IMR-90 (cell line): Measurements from ENCODE around the gene SLC43A2. TPM values are rescaled to one million over a fixed set of nuclear protein-coding genes. Genes with fewer than 3 reads are reported as not detected.

Experiments
- ATAC-seq: fragments of 200-7000 bp; cut with Tn5 transposase; 2 replicates; pipeline ENCODE4 v1.9.1; 2020; ENCODE audit warnings: low read depth, mild to moderate bottlenecking, moderate library complexity
- BruUV-seq: library from RNA; stranded (reverse); fragments of 400-500 nt; replicated peaks from 2 replicates; lab custom pipeline; 2021; lab: Mats Ljungman, UMichigan
- CTCF ChIA-PET: fragments of 300-600 bp; formaldehyde crosslinking; extraction: SDS; loops from one replicate; lab custom pipeline; 2021; ENCODE audit warnings: antibody characterized with exemption; lab: Yijun Ruan, JAX
- POLR2A ChIA-PET: fragments of 300-600 bp; sonication (Branson Sonifier 250); formaldehyde crosslinking; loops from one replicate; lab custom pipeline; 2022; ENCODE audit warnings: antibody characterized with exemption; ENCODE audit not compliant: unreplicated experiment; lab: Charles Lee
- DNase-seq: peaks from one replicate; pipeline ENCODE4 v3.0.0; 2013
- H2AFZ ChIP-seq: replicated peaks from 2 replicates; pipeline ENCODE3; 2013; ENCODE audit warnings: low read length, mild to moderate bottlenecking; ENCODE audit not compliant: poor library complexity
- H2AK5ac ChIP-seq: 2 replicates; pipeline ENCODE4 v1.6.1; 2013; ENCODE audit warnings: low read depth, low read length, inconsistent platforms
- H2AK9ac ChIP-seq: replicated peaks from 2 replicates; pipeline ENCODE3; 2013; ENCODE audit warnings: mild to moderate bottlenecking, low read depth, low read length, moderate library complexity; ENCODE audit not compliant: poor library complexity
- H2BK120ac ChIP-seq: 2 replicates; pipeline ENCODE4 v1.6.1; 2013; ENCODE audit warnings: low read depth, low read length, inconsistent platforms
- H2BK15ac ChIP-seq: 3 replicates; pipeline ENCODE4 v1.6.1; 2013; ENCODE audit warnings: low read depth, low read length, inconsistent platforms
- H2BK20ac ChIP-seq: 2 replicates; pipeline ENCODE4 v1.6.1; 2013; ENCODE audit warnings: low read depth, mild to moderate bottlenecking, inconsistent platforms, low read length, moderate library complexity
- H2BK5ac ChIP-seq: 2 replicates; pipeline ENCODE4 v1.6.1; 2013; ENCODE audit warnings: mild to moderate bottlenecking, low read depth, low read length, inconsistent platforms; ENCODE audit not compliant: poor library complexity, severe bottlenecking
- H3K14ac ChIP-seq: replicated peaks from 2 replicates; pipeline ENCODE4 v1.6.1; 2013; ENCODE audit warnings: low read depth, low read length, inconsistent platforms
- H3K18ac ChIP-seq: 2 replicates; pipeline ENCODE4 v1.6.1; 2013; ENCODE audit warnings: low read depth, low read length, control low read depth
- H3K23ac ChIP-seq: 2 replicates; pipeline ENCODE4 v1.6.1; 2013; ENCODE audit warnings: low read depth, low read length, inconsistent platforms
- H3K27ac ChIP-seq: 2 replicates; pipeline ENCODE4 v1.5.1; 2013; ENCODE audit warnings: mild to moderate bottlenecking, control low read depth, low read length; ENCODE audit not compliant: insufficient read depth
- H3K27me3 ChIP-seq: 2 replicates; pipeline ENCODE4 v1.6.1; 2013; ENCODE audit warnings: low read length; ENCODE audit not compliant: control insufficient read depth, insufficient read depth
- H3K36me3 ChIP-seq: 2 replicates; pipeline ENCODE4 v1.6.1; 2013; ENCODE audit warnings: low read length, mixed read lengths; ENCODE audit not compliant: control insufficient read depth, insufficient read depth
- H3K4ac ChIP-seq: 2 replicates; pipeline ENCODE4 v1.6.1; 2013; ENCODE audit warnings: low read depth, low read length, inconsistent platforms
- H3K4me1 ChIP-seq: 2 replicates; pipeline ENCODE4 v1.6.1; 2013; ENCODE audit warnings: low read length, mixed read lengths; ENCODE audit not compliant: control insufficient read depth, insufficient read depth
- H3K4me2 ChIP-seq: 2 replicates; pipeline ENCODE4 v1.6.1; 2013; ENCODE audit warnings: low read depth, mild to moderate bottlenecking, control low read depth, low read length, moderate library complexity
- H3K4me3 ChIP-seq: 2 replicates; pipeline ENCODE4 v1.5.1; 2013; ENCODE audit warnings: low read depth, mild to moderate bottlenecking, control low read depth, low read length, moderate library complexity; ENCODE audit not compliant: insufficient read depth
- H3K56ac ChIP-seq: 2 replicates; pipeline ENCODE4 v1.6.1; 2013; ENCODE audit warnings: low read length, inconsistent platforms; ENCODE audit not compliant: insufficient read depth; ENCODE audit errors: extremely low read depth
- H3K79me1 ChIP-seq, 2 experiments: 2 replicates each; pipeline ENCODE4 v1.6.1; 2013; ENCODE audit warnings: low read length in 2 of 2, inconsistent platforms in 1 of 2, low read depth in 1 of 2
- H3K9ac ChIP-seq: 2 replicates; pipeline ENCODE4 v1.6.1; 2013; ENCODE audit warnings: low read depth, low read length, control low read depth
- H3K9me1 ChIP-seq: 2 replicates; pipeline ENCODE4 v1.6.1; 2013; ENCODE audit warnings: low read length, inconsistent platforms; ENCODE audit not compliant: insufficient read depth
- H3K9me3 ChIP-seq: 2 replicates; pipeline ENCODE4 v1.6.1; 2013; ENCODE audit warnings: low read length; ENCODE audit not compliant: control insufficient read depth, insufficient read depth
- H4K20me1 ChIP-seq: 2 replicates; pipeline ENCODE4 v1.6.1; 2013; ENCODE audit warnings: low read length, inconsistent platforms; ENCODE audit not compliant: insufficient read depth
- H4K5ac ChIP-seq: 2 replicates; pipeline ENCODE4 v1.6.1; 2013; ENCODE audit warnings: mild to moderate bottlenecking, low read depth, low read length, control low read depth
- H4K8ac ChIP-seq, 2 experiments: 2 replicates each; pipeline ENCODE4 v1.6.1; 2013; ENCODE audit warnings: low read depth in 2 of 2, low read length in 2 of 2, control low read depth in 1 of 2, inconsistent platforms in 1 of 2
- H4K91ac ChIP-seq: 2 replicates; pipeline ENCODE4 v1.6.1; 2013; ENCODE audit warnings: low read depth, low read length, inconsistent platforms; ENCODE audit not compliant: insufficient read depth
- CEBPB ChIP-seq: IDR thresholded peaks from 2 replicates; pipeline ENCODE4 v1.6.1; 2012; ENCODE audit warnings: low read depth, low read length, improper control_type of control experiment
- POLR2A ChIP-seq: IDR thresholded peaks from 2 replicates; pipeline ENCODE4 v1.6.1; 2012; ENCODE audit warnings: mild to moderate bottlenecking, low read depth, low read length
- WGBS, 2 experiments: methylation state at CpG; one replicate each; pipeline versions ENCODE4 v1.1.5 to v1.1.7; 2013; ENCODE audit warnings: missing lambda C conversion rate in 2 of 2; ENCODE audit not compliant: insufficient read length in 1 of 2; ENCODE audit errors: extremely low coverage in 2 of 2; 5-methylcytosine and 5-hydroxymethylcytosine counted together
- dilution Hi-C: fragments of 300-500 bp; cut with HindIII; formaldehyde crosslinking; loops from one replicate; pipeline ENCODE4 v1.14.3; 2018; ENCODE audit warnings: low sequenced_read_pairs; ENCODE audit not compliant: unreplicated experiment
- in situ Hi-C: fragments of 300-500 bp; cut with MboI; formaldehyde crosslinking; loops from 3 replicates; pipeline ENCODE4 v1.14.3; 2019; ENCODE audit warnings: low sequenced_read_pairs, inconsistent platforms, mixed read lengths
- intact Hi-C: fragments of 100-400 bp; cut with micrococcal nuclease; formaldehyde crosslinking; loops from 2 replicates; pipeline ENCODE4 v1.10.0; 2022
- polyA plus RNA-seq, 3 experiments: library from polyadenylated mRNA; depleted of rRNA; stranded (reverse); fragments of >200 nt; gene quantifications; 2 replicates each; pipeline ENCODE4 v1.2.3, GENCODE V29; 2012; ENCODE audit warnings: low replicate concordance in 1 of 3
- total RNA-seq: library from RNA; depleted of rRNA; stranded (reverse); fragments of >200 nt; gene quantifications from 2 replicates; pipeline ENCODE4 v1.2.3, GENCODE V29; 2012
- TF ChIP-seq, protein P1 (sequence below): fragments of 150-350 bp; IDR thresholded peaks from 2 replicates; pipeline ENCODE4 v1.6.1; 2016; ENCODE audit warnings: low read depth, mild to moderate bottlenecking, low read length, moderate library complexity, borderline replicate concordance

Gene SLC43A2
- total and polyA plus RNA-seq, 2 of the 4 experiments (the other 2 are of a cell fraction), result 3.8 to 9.0 TPM

DNA sequence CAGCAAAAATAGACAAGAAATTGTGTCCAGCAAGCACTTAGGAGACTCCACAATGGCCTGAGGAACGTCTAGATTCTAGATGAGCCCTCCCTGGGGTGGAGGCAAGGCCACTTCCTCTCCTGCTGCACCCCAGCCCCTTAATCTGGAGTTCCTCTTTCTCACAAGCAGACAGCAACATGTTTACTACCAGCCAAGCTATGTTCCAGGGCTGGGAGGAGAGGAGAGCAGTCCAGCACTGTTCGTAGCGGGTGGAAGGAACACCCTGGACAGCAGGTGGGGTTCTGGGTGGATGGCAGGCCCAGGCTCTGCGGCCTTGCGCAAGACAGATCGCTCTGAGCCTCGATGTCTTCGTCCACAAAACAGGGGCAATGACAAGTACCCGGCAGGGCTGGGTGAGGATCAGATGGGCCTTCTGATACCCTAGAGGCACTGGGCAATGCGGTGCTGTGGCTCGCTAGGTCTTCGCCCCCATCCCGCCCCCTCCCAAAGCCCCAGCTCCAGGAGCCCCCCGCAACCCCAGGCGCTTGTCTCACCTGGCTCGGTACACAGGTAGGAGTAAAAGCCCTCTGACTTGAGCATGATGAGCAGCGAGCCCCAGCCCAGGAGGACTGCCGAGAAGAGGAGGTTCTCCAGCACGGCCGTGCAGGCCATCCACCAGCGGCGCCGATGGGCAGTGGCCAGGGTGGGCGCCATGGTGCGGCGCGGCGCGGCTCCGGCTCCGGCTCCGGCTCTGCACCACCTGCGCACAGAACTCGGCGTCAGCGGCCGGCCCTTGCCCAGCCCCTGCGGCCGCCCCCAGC is 1.3 kb downstream of the SLC43A2 start:
- BruUV-seq, result no TSS peak
- no peaks in the 10 kb centered on the region for H3K9me1 ChIP-seq
- H2BK120ac ChIP-seq, result no peak overlapping the region
- dilution Hi-C loops (no loop called here), intact Hi-C loops (loop anchor here (5.0 kb wide), 1 partner anchor 35 kb away; no protein-coding TSS in a partner anchor), in situ Hi-C loops (no loop called here)
- H2BK5ac ChIP-seq, result no peak overlapping the region
- peaks cover 5% of the 10 kb centered on the region for H3K4me1 ChIP-seq
- H3K36me3 ChIP-seq, result no peaks in the 10 kb centered on the region
- no peaks in the 10 kb centered on the region for H3K79me1 ChIP-seq
- H3K27me3 ChIP-seq, result peaks cover 11% of the 10 kb centered on the region; the same call in 1 of the 2 replicates
- H3K27ac ChIP-seq, result no peak overlapping the region
- no peak overlapping the region for H3K14ac ChIP-seq
- H4K20me1 ChIP-seq, result no peaks in the 10 kb centered on the region
- no peak overlapping the region for H2BK20ac ChIP-seq
- no peak overlapping the region for H2AK5ac ChIP-seq
- H3K9me3 ChIP-seq, result no peaks in the 10 kb centered on the region
- H4K5ac ChIP-seq, result no peak overlapping the region
- H2BK15ac ChIP-seq, result no peak overlapping the region
- no peak overlapping the region for H4K8ac ChIP-seq
- H3K4me3 ChIP-seq, result peak overlapping the region; percentile 71
- no peak overlapping the region for H3K4ac ChIP-seq
- 11% methylated on average over 14 of the region's 39 CpGs; no CpG with 5 or more reads in 1 of the 2 experiments for WGBS, 2 experiments
- POLR2A ChIA-PET, result interaction anchor here (0.5 kb wide), 1 partner anchor 12 kb away, joined by 3 read pairs; no protein-coding TSS in a partner anchor
- H3K23ac ChIP-seq, result no peak overlapping the region
- H4K91ac ChIP-seq, result no peak overlapping the region
- CTCF ChIA-PET, result interaction anchor here (1.6 to 3.2 kb wide), 2 partner anchors 53 to 54 kb away, joined by 6 to 23 read pairs; no protein-coding TSS in a partner anchor
- H3K9ac ChIP-seq, result no peak overlapping the region
- TF ChIP-seq POLR2A (no peak), CEBPB (peak; percentile 72)
- TF ChIP-seq, protein P1, sequence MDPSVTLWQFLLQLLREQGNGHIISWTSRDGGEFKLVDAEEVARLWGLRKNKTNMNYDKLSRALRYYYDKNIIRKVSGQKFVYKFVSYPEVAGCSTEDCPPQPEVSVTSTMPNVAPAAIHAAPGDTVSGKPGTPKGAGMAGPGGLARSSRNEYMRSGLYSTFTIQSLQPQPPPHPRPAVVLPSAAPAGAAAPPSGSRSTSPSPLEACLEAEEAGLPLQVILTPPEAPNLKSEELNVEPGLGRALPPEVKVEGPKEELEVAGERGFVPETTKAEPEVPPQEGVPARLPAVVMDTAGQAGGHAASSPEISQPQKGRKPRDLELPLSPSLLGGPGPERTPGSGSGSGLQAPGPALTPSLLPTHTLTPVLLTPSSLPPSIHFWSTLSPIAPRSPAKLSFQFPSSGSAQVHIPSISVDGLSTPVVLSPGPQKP, result no peak
- no peak overlapping the region for H3K18ac ChIP-seq
- H3K4me2 ChIP-seq, result peak overlapping the region; percentile 46
- peak overlapping the region; percentile 96 for H2AFZ ChIP-seq
- no peak overlapping the region for H3K56ac ChIP-seq
- ATAC-seq, result no peak
- no peak overlapping the region for H2AK9ac ChIP-seq
- no peak for DNase-seq
